Tibial nerve (tissue), 4 donors: ENCODE data around the gene NCEH1.

ENCODE experiments used
- CTCF ChIP-seq, 5 experiments: fragments of 200-600 bp in 3 of 5; fragments of 450-650 bp in 2 of 5; sonication (generic) in 3 of 5; IDR thresholded peaks; one replicate each; pipeline ENCODE4 v1.5.1; 2016 to 2019; ENCODE audit warnings: antibody characterized with exemption in 5 of 5, mild to moderate bottlenecking in 3 of 5, moderate library complexity in 2 of 5
- EP300 ChIP-seq, 2 donors: sonication (generic); formaldehyde crosslinking; IDR thresholded peaks; one replicate each; pipeline ENCODE4 v1.6.1; 2017; ENCODE audit warnings: antibody characterized with exemption in 2 of 2, mild to moderate bottlenecking in 1 of 2
- POLR2A ChIP-seq, 2 donors: fragments of 450-650 bp; IDR thresholded peaks; one replicate each; pipeline ENCODE4 v1.6.1; 2017; ENCODE audit warnings: antibody characterized with exemption in 2 of 2, mild to moderate bottlenecking in 2 of 2, moderate library complexity in 2 of 2

DNA sequence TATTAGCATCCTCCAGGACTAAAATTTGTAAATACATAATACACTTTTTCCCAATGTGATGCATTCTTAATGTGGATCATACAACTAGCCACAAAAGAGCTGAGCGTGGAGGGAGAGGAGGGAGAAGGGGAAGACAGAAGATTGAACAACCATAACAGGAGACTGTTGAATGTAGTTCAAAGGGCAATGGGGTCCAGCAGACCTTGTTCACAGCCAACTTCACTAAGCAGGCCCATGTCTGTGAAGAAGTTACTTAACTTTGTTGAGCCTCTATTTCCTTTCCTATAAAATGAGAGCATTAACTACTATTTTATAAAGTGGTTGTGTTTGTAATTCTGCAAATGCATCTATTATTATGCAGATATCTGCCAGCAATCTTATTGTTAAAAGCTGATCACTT is 13.3 kb downstream of the NCEH1 start:
- TF ChIP-seq CTCF (IDR thresholded peaks at IDR 0.05) (no peak), EP300 (IDR thresholded peaks at IDR 0.05) (no peak), POLR2A (IDR thresholded peaks at IDR 0.05) (no peak)
